Effector memory CD4-positive, alpha-beta T cell (primary cell): ENCODE results near the gene NGFR.

ENCODE experiments used
- DNase-seq, 3 donors: peaks; one replicate each; pipeline ENCODE4 v3.0.0-alpha.2; 2020
- H3K27ac ChIP-seq: 2 replicates; pipeline ENCODE4 v1.7.0; 2013; ENCODE audit warnings: mild to moderate bottlenecking, low read length, moderate library complexity; ENCODE audit not compliant: insufficient read depth, poor library complexity, severe bottlenecking
- H3K27me3 ChIP-seq: replicated peaks from 2 replicates; pipeline ENCODE4 v1.7.0; 2013; ENCODE audit warnings: mild to moderate bottlenecking, low read length; ENCODE audit not compliant: insufficient read depth, control insufficient read depth, poor library complexity, severe bottlenecking
- H3K36me3 ChIP-seq: 2 replicates; pipeline ENCODE4 v1.7.0; 2013; ENCODE audit warnings: mild to moderate bottlenecking, low read length, moderate library complexity; ENCODE audit not compliant: control insufficient read depth, insufficient read depth
- H3K4me1 ChIP-seq: 2 replicates; pipeline ENCODE4 v1.7.0; 2013; ENCODE audit warnings: low read length, mild to moderate bottlenecking; ENCODE audit not compliant: control insufficient read depth, insufficient read depth, poor library complexity, severe bottlenecking
- H3K4me3 ChIP-seq: 2 replicates; pipeline ENCODE4 v1.7.0; 2013; ENCODE audit warnings: low read length, low read depth, mild to moderate bottlenecking; ENCODE audit not compliant: insufficient read depth, poor library complexity, severe bottlenecking
- H3K9me3 ChIP-seq: 2 replicates; pipeline ENCODE4 v1.7.0; 2013; ENCODE audit warnings: mild to moderate bottlenecking, low read length, moderate library complexity; ENCODE audit not compliant: control insufficient read depth

Gene NGFR

DNA sequence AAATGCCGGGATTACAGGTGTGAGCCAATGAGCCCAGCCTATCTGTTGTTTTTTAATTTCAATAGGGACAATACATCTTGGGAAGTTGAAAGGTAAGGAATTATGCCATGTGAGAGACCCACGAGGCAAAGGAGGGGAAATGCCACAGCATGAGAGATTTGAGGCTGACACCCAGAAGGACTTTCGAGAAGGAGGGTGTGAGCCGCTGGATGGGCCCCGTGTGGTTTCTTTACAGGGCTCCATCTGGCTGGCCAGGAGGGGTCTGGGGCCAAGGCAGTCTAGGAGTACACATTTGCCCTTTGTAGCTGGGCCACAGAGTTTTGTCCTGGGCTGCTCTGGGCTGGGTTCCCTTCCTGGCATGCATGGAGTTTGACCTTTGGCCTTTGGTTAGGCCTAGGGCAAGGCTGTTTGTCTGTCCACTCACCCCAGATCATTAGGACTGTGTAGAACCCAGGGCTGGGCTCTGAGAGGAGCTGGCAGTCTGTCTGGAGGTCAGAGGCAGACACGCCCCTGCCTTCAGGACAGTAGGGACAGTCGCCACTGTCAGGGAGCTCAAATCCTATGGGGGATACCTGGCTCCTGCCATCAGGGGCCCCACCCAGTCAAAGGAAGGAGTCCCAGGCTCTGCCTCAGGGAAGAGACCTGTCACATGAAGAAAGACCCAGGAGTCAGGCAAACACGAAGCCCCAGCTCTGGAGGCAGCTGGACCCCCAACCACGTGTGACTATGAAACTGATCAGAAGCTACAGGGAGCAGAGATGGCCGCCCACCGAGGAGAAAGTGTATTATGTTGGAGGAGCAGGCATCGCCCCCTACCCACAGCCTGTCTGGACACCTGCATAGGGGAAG, 56.4 kb downstream of the NGFR start:
- no peak overlapping the region for H3K27ac ChIP-seq
- no peaks in the 10 kb centered on the region for H3K4me1 ChIP-seq
- H3K36me3 ChIP-seq, result no peaks in the 10 kb centered on the region
- no peak overlapping the region for H3K4me3 ChIP-seq
- no peak for DNase-seq
- no peaks in the 10 kb centered on the region for H3K27me3 ChIP-seq
- no peaks in the 10 kb centered on the region for H3K9me3 ChIP-seq

DNA sequence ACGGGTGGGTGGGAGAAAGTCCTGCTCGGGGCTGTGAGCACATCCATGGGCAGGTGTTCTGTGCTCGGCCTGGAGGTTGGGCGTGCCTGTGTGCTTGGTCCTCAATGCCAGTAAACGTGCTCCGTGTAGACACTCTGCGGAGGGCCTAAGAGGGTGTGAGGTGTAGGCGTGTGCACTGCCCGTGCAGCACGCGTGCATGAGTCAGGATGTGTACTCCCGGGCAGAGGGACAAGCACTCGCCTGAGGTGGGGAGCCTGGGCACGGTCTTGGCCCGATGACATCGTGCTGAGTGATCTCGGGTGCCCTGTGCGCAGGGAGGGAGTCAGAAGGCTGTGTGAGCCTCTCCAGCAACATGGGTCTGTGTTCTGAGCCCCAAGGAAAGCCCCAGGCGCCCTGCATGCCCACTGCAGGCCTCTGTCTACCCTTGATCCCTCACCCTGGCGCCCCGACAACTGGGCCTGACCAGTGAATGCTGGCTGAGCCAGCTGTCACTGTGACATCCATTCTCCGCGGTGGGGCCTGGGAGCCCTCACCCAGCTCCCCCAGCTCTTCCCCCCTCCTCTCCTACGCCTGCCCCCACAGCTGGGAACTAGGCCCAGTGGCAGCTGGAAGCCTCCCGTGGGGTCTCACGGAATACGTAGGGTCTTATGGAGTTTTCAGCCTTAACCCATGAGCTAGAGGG, 57.1 kb downstream of the NGFR start:
- H3K9me3 ChIP-seq, result no peaks in the 10 kb centered on the region
- no peaks in the 10 kb centered on the region for H3K4me1 ChIP-seq
- no peaks in the 10 kb centered on the region for H3K27me3 ChIP-seq
- no peak overlapping the region for H3K27ac ChIP-seq
- H3K36me3 ChIP-seq, result no peaks in the 10 kb centered on the region
- DNase-seq, result no peak
- H3K4me3 ChIP-seq, result no peak overlapping the region

DNA sequence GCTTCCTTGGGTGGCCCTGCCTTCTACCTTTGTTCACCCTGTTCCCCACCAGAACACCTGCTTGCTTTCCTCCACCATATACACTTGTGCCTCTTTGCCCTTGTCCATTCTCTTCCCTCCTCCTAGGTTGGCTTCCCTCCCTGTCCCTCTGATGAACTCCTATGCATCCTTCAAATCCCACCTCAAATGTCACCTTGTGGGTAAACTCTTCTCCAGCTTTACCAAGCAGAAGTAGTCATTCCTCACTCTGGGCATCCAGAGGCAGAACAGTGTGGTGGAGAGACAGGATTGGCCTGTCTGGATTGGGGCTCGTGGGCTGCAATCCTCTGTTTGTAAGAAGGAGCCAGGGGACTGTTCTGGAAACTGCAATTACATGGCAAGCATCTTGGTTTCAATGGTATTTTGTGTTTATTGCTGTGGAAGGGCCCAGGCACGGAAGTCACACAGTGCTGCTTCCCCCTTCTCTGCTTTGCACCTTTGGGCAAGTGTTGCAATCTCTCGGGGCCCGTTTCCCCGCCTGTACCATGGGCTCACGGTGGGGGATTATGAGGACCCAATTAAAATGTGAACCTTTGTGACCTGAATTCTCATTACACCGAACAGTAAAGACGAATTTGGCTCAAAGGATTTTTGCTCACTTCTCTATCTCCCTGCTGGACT, 58.7 kb downstream of the NGFR start:
- H3K4me3 ChIP-seq, result no peak overlapping the region
- no peaks in the 10 kb centered on the region for H3K4me1 ChIP-seq
- H3K36me3 ChIP-seq, result no peaks in the 10 kb centered on the region
- H3K9me3 ChIP-seq, result no peaks in the 10 kb centered on the region
- H3K27me3 ChIP-seq, result no peaks in the 10 kb centered on the region
- H3K27ac ChIP-seq, result no peak overlapping the region
- no peak for DNase-seq

DNA sequence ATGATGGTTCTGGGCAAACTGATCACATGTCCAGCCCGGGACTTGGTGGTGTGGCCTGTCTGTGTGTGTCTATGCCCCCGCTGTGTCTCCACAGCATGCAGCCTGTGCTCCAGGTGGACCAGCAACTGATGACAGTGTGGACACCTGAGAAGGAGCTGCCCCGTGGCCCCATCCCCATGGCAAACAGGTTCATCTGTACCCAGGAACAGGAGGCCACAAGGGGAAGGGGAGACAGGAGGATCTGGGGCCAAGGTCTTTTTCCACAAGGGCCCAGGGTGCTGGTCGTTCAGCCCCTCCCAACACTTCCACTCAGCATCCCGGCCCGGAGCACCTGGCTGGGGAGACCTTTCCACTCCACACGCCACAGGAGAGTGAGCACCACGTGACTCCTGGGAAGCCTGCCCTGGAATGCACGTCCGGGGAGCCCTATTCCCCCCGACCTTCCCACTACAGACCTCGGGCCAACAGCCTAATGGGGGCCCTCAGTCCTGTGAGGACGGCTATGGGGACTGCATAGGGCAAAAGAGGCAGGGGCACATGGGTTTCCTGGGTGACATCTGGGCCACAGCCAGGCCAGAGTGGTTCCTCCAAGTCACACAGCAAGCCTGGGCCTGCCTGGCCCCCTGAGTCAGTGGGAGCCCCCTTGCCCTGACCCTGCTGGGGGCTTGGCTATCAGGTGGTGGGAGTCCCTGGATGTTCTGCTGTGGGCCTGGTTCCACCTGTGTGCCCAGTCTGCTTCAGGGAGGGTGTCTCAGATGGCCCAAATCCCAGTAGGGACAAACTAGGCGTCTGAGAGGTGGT, 59.8 kb downstream of the NGFR start:
- H3K27ac ChIP-seq, result no peak overlapping the region
- H3K36me3 ChIP-seq, result no peaks in the 10 kb centered on the region
- H3K4me3 ChIP-seq, result no peak overlapping the region
- H3K9me3 ChIP-seq, result no peaks in the 10 kb centered on the region
- no peak for DNase-seq
- H3K27me3 ChIP-seq, result no peaks in the 10 kb centered on the region
- H3K4me1 ChIP-seq, result no peaks in the 10 kb centered on the region

DNA sequence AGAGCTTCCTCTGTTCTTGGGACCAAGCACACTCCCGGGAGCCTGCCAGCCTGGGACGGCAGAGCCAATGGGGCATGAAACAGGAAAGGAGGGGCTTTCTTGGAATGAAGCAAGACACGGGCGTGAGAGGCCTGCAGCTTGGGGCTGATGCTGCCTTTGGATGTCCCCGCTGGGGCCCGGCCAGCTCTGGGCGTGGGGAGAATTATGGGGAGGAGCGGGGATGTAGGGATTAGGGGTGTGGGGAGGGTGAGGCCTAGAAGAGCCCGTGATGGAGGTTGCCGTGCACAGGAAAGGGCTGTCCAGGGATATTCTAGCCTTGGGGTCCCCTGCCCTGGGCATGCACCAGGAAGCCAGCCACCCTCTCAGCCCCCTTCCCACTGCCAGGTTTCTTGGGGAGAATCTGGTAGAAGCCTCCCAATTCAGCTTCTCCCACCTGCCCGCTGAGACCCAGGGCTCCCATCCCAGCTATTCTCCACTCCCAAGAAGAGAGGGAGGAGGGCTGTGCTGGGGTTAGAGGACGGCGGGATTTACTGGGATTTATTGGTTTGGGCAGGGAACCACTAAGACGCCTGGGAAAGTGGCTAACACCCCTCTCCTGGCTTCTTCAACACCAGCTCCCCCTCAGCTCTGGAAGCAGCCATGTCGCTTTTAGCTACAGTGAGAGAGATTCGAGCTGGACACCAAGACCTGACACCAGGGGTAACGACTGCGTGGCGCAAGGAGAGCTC, 60.6 kb downstream of the NGFR start:
- Histone ChIP-seq H3K36me3 (no peaks in the 10 kb centered on the region), H3K4me3 (no peak overlapping the region), H3K27me3 (no peaks in the 10 kb centered on the region), H3K4me1 (no peaks in the 10 kb centered on the region), H3K27ac (no peak overlapping the region), H3K9me3 (no peaks in the 10 kb centered on the region)
- no peak for DNase-seq

DNA sequence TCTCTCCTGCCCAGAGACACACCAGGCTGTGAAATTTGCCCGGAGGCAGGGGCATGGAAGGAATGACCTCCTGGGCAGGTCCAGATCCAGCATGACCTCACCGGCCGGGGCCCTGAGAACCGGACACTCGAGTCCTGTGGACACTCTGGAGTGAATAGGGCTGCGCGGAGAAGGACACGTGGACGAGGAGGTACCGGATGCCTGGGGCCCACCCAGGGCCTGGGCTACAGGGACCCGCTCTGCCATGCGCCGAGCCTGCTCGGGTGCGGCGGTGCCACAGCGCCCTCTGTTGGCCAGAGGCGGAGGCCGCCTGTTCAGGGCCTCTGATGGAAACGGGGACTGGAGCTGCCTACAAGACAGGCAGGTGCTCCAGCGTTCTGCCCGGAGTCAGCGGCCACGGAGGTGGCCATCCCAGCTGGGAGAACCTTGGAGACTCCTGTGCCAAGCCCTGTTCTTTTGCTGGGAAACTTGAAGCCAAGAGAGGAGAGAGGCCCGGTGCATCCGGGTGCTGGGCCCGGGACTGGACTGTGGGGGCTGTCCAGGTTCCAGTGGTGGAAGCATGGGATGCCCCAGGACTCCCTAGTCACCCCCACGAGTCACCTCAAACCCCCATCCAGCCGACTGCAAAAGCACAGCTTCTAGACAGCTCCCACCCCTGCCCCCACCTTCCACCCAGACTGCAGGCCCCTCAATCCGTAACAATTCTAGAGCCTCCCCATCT, 61.3 kb downstream of the NGFR start:
- Histone ChIP-seq H3K27ac (no peak overlapping the region), H3K36me3 (no peaks in the 10 kb centered on the region), H3K9me3 (no peaks in the 10 kb centered on the region), H3K4me1 (no peaks in the 10 kb centered on the region), H3K27me3 (no peaks in the 10 kb centered on the region), H3K4me3 (no peak overlapping the region)
- DNase-seq, result peak; percentile 51 to 67 (median 54)

DNA sequence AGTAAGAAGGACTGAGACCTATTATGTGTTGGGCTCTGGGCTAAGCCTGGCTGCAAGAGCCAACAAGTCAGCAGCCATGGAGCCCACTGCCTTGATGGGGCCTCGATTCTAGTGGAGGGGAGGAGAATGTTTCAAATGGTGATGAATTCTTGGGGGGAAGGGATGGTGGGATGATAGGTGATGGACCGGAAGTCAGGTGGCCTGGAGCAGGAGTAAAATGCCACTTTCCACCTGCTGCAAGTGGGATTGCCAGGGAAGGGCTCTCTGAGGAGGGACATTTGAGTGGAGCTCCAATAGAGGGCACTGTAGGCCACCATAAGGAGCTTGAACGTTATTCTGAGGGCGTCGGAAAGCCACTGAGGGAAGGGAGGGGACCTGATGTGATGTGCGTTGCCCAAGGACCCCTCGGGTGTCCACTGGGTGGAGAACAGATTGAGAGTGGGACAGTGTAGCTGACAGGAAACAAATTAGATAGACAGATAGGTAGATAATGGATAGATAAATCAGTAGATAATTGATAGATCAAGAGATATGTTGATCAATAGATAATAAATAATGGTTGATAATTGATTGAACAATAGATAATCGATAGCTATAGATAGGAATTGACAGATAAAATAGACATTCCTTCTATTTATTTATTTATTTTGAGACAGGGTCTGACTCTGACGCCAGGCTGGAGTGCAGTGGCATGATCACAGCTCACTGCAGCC, 62.4 kb downstream of the NGFR start:
- Histone ChIP-seq H3K4me3 (no peak overlapping the region), H3K9me3 (no peaks in the 10 kb centered on the region), H3K36me3 (no peaks in the 10 kb centered on the region), H3K27ac (no peak overlapping the region), H3K27me3 (no peaks in the 10 kb centered on the region), H3K4me1 (no peaks in the 10 kb centered on the region)
- no peak for DNase-seq
